H1 (cell line): ENCODE results near the gene ASB11. TPM values are rescaled to one million over a fixed set of nuclear protein-coding genes. Genes with fewer than 3 reads are reported as not detected.

Experiments
- CTCF ChIA-PET: fragments of 300-600 bp; sonication (Branson Sonifier 250); formaldehyde crosslinking; loops from one replicate; lab custom pipeline; 2021; ENCODE audit not compliant: partially characterized antibody; lab: Charles Lee
- POLR2A ChIA-PET: fragments of 300-600 bp; sonication (Branson Sonifier 250); formaldehyde crosslinking; loops from one replicate; lab custom pipeline; 2021; ENCODE audit warnings: inconsistent platforms; ENCODE audit not compliant: partially characterized antibody; lab: Charles Lee
- DNase-seq, 2 experiments: peaks; one replicate each; pipeline versions ENCODE4 v3.0.0 to v3.0.0-alpha.2; 2010 to 2022; ENCODE audit warnings: low spot score in 2 of 2, low read depth in 1 of 2, mixed read lengths in 1 of 2
- FAIRE-seq: peaks from 2 replicates; lab custom pipeline; 2011; peaks lifted over from hg19 to GRCh38; lab: Jason Lieb, UNC
- H2AFZ ChIP-seq: 2 replicates; pipeline ENCODE4 v1.8.1; 2012; ENCODE audit warnings: low read length, inconsistent platforms
- H2AK5ac ChIP-seq: 2 replicates; pipeline ENCODE4 v1.6.1; 2013; ENCODE audit warnings: low read depth, low read length
- H2BK120ac ChIP-seq: replicated peaks from 2 replicates; pipeline ENCODE3; 2013; ENCODE audit warnings: low read depth, low read length, inconsistent platforms
- H2BK12ac ChIP-seq: 2 replicates; pipeline ENCODE4 v1.6.1; 2013; ENCODE audit warnings: low read depth, low read length
- H2BK15ac ChIP-seq: 2 replicates; pipeline ENCODE4 v1.6.1; 2013; ENCODE audit warnings: low read length
- H2BK20ac ChIP-seq: 2 replicates; pipeline ENCODE4 v1.6.1; 2013; ENCODE audit warnings: low read length
- H2BK5ac ChIP-seq: 2 replicates; pipeline ENCODE4 v1.6.1; 2013; ENCODE audit warnings: low read depth, low read length
- H3K14ac ChIP-seq: 2 replicates; pipeline ENCODE4 v1.6.1; 2013; ENCODE audit warnings: inconsistent platforms; ENCODE audit not compliant: insufficient read length
- H3K18ac ChIP-seq: 2 replicates; pipeline ENCODE4 v1.6.1; 2013; ENCODE audit warnings: low read length; ENCODE audit errors: extremely low read depth
- H3K23ac ChIP-seq: 2 replicates; pipeline ENCODE4 v1.6.1; 2013; ENCODE audit warnings: inconsistent platforms; ENCODE audit not compliant: insufficient read length
- H3K23me2 ChIP-seq: 2 replicates; pipeline ENCODE4 v1.6.1; 2013; ENCODE audit warnings: low read depth, low read length
- H3K27ac ChIP-seq: 2 replicates; pipeline ENCODE4 v1.6.1; 2011; ENCODE audit warnings: low read depth, low read length, inconsistent platforms
- H3K27me3 ChIP-seq, 4 experiments: replicated peaks in 1 of 4; 1 replicate in 1 of 4; 2 replicates in 3 of 4; pipeline versions ENCODE4 v1.6.1 to v1.8.1; 2011 to 2013; ENCODE audit warnings: low read length in 3 of 4, mild to moderate bottlenecking in 3 of 4, inconsistent platforms in 2 of 4, mixed read lengths in 2 of 4, moderate library complexity in 1 of 4; ENCODE audit not compliant: control insufficient read depth in 3 of 4, insufficient read depth in 3 of 4; ENCODE audit errors: extremely low read depth in 1 of 4
- H3K36me3 ChIP-seq, 4 experiments: 2 replicates each; pipeline versions ENCODE4 v1.6.1 to v1.8.1; 2011 to 2013; ENCODE audit warnings: mild to moderate bottlenecking in 4 of 4, low read length in 3 of 4, moderate library complexity in 2 of 4, control low read depth in 1 of 4, inconsistent platforms in 1 of 4; ENCODE audit not compliant: insufficient read depth in 4 of 4, control insufficient read depth in 2 of 4
- H3K4ac ChIP-seq: replicated peaks from 2 replicates; pipeline ENCODE3; 2013; ENCODE audit warnings: low read length, low read depth, mixed read lengths, inconsistent platforms; ENCODE audit not compliant: insufficient read length
- H3K4me1 ChIP-seq, 4 experiments: replicated peaks in 1 of 4; 1 replicate in 1 of 4; 2 replicates in 3 of 4; pipeline versions ENCODE4 v1.6.1 to v1.8.1; 2011 to 2013; ENCODE audit warnings: low read length in 3 of 4, inconsistent platforms in 2 of 4, mixed read lengths in 1 of 4; ENCODE audit not compliant: insufficient read depth in 4 of 4, control insufficient read depth in 3 of 4
- H3K4me2 ChIP-seq, 2 experiments: 2 replicates each; pipeline versions ENCODE4 v1.6.1 to v1.8.1; 2011 to 2013; ENCODE audit warnings: low read depth in 2 of 2, low read length in 2 of 2, control low read depth in 1 of 2, inconsistent platforms in 1 of 2, mild to moderate bottlenecking in 1 of 2; ENCODE audit not compliant: insufficient read depth in 1 of 2
- H3K4me3 ChIP-seq, 4 experiments: fragments of 200-600, 300-600 bp in 1 of 4; sonication (generic), shearing (Covaris generic), sonication (Bioruptor Twin) in 1 of 4; 2 replicates each; pipeline versions ENCODE4 v1.5.1 to v1.8.1; 2011 to 2016; ENCODE audit warnings: low read length in 4 of 4, low read depth in 3 of 4, control low read depth in 2 of 4, inconsistent platforms in 2 of 4, mild to moderate bottlenecking in 2 of 4, mixed read lengths in 1 of 4, moderate library complexity in 1 of 4; ENCODE audit not compliant: insufficient read depth in 2 of 4; ENCODE audit errors: extremely low read depth in 1 of 4
- H3K56ac ChIP-seq: replicated peaks from 2 replicates; pipeline ENCODE3; 2013; ENCODE audit warnings: low read depth, mild to moderate bottlenecking, mixed read lengths, low read length, inconsistent platforms; ENCODE audit not compliant: insufficient read length
- H3K79me1 ChIP-seq: 2 replicates; pipeline ENCODE4 v1.6.1; 2013; ENCODE audit warnings: low read depth, low read length, control low read depth
- H3K79me2 ChIP-seq, 2 experiments: 2 replicates each; pipeline versions ENCODE4 v1.6.1 to v1.8.1; 2012 to 2013; ENCODE audit warnings: low read length in 2 of 2, mild to moderate bottlenecking in 2 of 2, inconsistent platforms in 1 of 2; ENCODE audit not compliant: insufficient read depth in 2 of 2, control insufficient read depth in 1 of 2
- H3K9ac ChIP-seq, 4 experiments: replicated peaks in 1 of 4; 1 replicate in 1 of 4; 2 replicates in 3 of 4; pipeline versions ENCODE4 v1.6.1 to v1.8.1; 2011 to 2013; ENCODE audit warnings: low read depth in 3 of 4, low read length in 3 of 4, control low read depth in 2 of 4, mild to moderate bottlenecking in 2 of 4, moderate library complexity in 2 of 4, inconsistent platforms in 1 of 4; ENCODE audit errors: extremely low read depth in 1 of 4
- H3K9me3 ChIP-seq, 2 experiments: 2 replicates each; pipeline versions ENCODE4 v1.6.1 to v1.8.1; 2012 to 2013; ENCODE audit warnings: mild to moderate bottlenecking in 2 of 2, moderate library complexity in 2 of 2, control low read depth in 1 of 2, inconsistent platforms in 1 of 2, low read depth in 1 of 2, low read length in 1 of 2, mixed read lengths in 1 of 2; ENCODE audit not compliant: insufficient read depth in 2 of 2
- H4K20me1 ChIP-seq, 2 experiments: replicated peaks in 1 of 2; 2 replicates each; pipeline versions ENCODE3 to v1.8.1; 2011 to 2013; ENCODE audit warnings: inconsistent platforms in 2 of 2, low read length in 2 of 2, mild to moderate bottlenecking in 1 of 2; ENCODE audit not compliant: insufficient read depth in 2 of 2, control insufficient read depth in 1 of 2
- H4K5ac ChIP-seq: 2 replicates; pipeline ENCODE4 v1.6.1; 2013; ENCODE audit warnings: low read length, low read depth, mixed read lengths, inconsistent platforms; ENCODE audit not compliant: insufficient read length
- H4K8ac ChIP-seq: 2 replicates; pipeline ENCODE4 v1.8.0; 2013; ENCODE audit warnings: mild to moderate bottlenecking, moderate library complexity, low read length, inconsistent platforms; ENCODE audit not compliant: insufficient read depth; ENCODE audit errors: extremely low read depth
- H4K91ac ChIP-seq: replicated peaks from 2 replicates; pipeline ENCODE3; 2013; ENCODE audit warnings: low read length, mixed read lengths, inconsistent platforms; ENCODE audit not compliant: insufficient read length
- BRCA1 ChIP-seq: IDR thresholded peaks from 2 replicates; pipeline ENCODE4 v1.6.1; 2012; ENCODE audit warnings: low read depth, low read length, improper control_type of control experiment
- CEBPB ChIP-seq: IDR thresholded peaks from 2 replicates; pipeline ENCODE4 v1.6.1; 2012; ENCODE audit warnings: low read depth, low read length
- GABPA ChIP-seq: IDR thresholded peaks from 2 replicates; pipeline ENCODE4 v1.6.1; 2011; ENCODE audit warnings: mild to moderate bottlenecking, low read length, moderate library complexity, borderline replicate concordance; ENCODE audit not compliant: insufficient read depth
- KDM1A ChIP-seq: fragments of 200-600, 300-600 bp; sonication (generic); IDR thresholded peaks from 2 replicates; pipeline ENCODE4 v1.7.1; 2016; ENCODE audit warnings: mild to moderate bottlenecking, low read length, borderline replicate concordance
- KDM5A ChIP-seq: fragments of 200-600 bp; IDR thresholded peaks from 2 replicates; pipeline ENCODE4 v1.7.1; 2012; ENCODE audit warnings: mild to moderate bottlenecking, low read length, inconsistent platforms, mixed read lengths
- NRF1 ChIP-seq: IDR thresholded peaks from 2 replicates; pipeline ENCODE4 v1.6.1; 2011; ENCODE audit warnings: mild to moderate bottlenecking, low read depth, low read length, improper control_type of control experiment
- POLR2A ChIP-seq, 2 experiments: IDR thresholded peaks; 1 replicate in 1 of 2; 2 replicates in 1 of 2; pipeline ENCODE4 v1.6.1; 2011; ENCODE audit warnings: low read depth in 2 of 2, low read length in 2 of 2, mild to moderate bottlenecking in 2 of 2; ENCODE audit errors: control extremely low read depth in 1 of 2
- RBBP5 ChIP-seq: IDR thresholded peaks from 2 replicates; pipeline ENCODE4 v1.7.1; 2012; ENCODE audit warnings: low read depth, mild to moderate bottlenecking, inconsistent platforms, low read length, moderate library complexity, borderline replicate concordance
- RXRA ChIP-seq: IDR thresholded peaks from 2 replicates; pipeline ENCODE4 v1.6.1; 2011; ENCODE audit warnings: low read depth, mild to moderate bottlenecking, low read length, moderate library complexity; ENCODE audit not compliant: insufficient read depth
- SP1 ChIP-seq: IDR thresholded peaks from 2 replicates; pipeline ENCODE4 v1.6.1; 2011; ENCODE audit warnings: low read depth, low read length
- SP2 ChIP-seq: IDR thresholded peaks from 2 replicates; pipeline ENCODE4 v1.6.1; 2012; ENCODE audit warnings: mild to moderate bottlenecking, low read length, inconsistent platforms
- SP4 ChIP-seq: IDR thresholded peaks from 2 replicates; pipeline ENCODE4 v1.6.1; 2012; ENCODE audit warnings: low read length, inconsistent platforms
- SUZ12 ChIP-seq: fragments of 200-600 bp; sonication (generic); IDR thresholded peaks from 2 replicates; pipeline ENCODE4 v1.6.1; 2012; ENCODE audit warnings: mild to moderate bottlenecking, inconsistent platforms, low read length, moderate library complexity, mixed read lengths
- TAF7 ChIP-seq: optimal IDR thresholded peaks from 2 replicates; pipeline ENCODE3; 2011; ENCODE audit warnings: low read depth, mild to moderate bottlenecking, inconsistent platforms, low read length, moderate library complexity, borderline replicate concordance
- TEAD4 ChIP-seq: IDR thresholded peaks from 2 replicates; pipeline ENCODE4 v1.6.1; 2012; ENCODE audit warnings: low read depth, low read length, inconsistent platforms, mixed read lengths
- polyA plus RNA-seq, 7 experiments: library from polyadenylated mRNA; depleted of rRNA in 3 of 7; stranded (reverse) in 5 of 7; unstranded in 2 of 7; fragments of >200 nt in 5 of 7; fragments of 200-250 nt in 2 of 7; gene quantifications; 1 replicate in 5 of 7; 2 replicates in 1 of 7; 4 replicates in 1 of 7; pipeline versions ENCODE4 v1.2.1 to v1.2.3, GENCODE V29; 2011 to 2013; ENCODE audit warnings: missing spikeins in 2 of 7, mixed read lengths in 2 of 7
- total RNA-seq: library from RNA; stranded (reverse); fragmentation: NEBNext Ultra II Directional; extraction: Animal tissue kit (Norgen Biotek cat#: 25700); gene quantifications from 2 replicates; pipeline ENCODE4 v1.2.1, GENCODE V29; 2021
- TF ChIP-seq, protein P1 (sequence below): IDR thresholded peaks from 2 replicates; pipeline ENCODE4 v1.6.1; 2011; ENCODE audit warnings: low read depth, mild to moderate bottlenecking, low read length; ENCODE audit not compliant: insufficient read depth
- TF ChIP-seq, protein P2 (sequence below): IDR thresholded peaks from 2 replicates; pipeline ENCODE4 v1.6.1; 2012; ENCODE audit warnings: inconsistent platforms

The ASB11 gene
- total and polyA plus RNA-seq, 2 of the 8 experiments (the other 6 are each of a cell fraction or from before 2014, with no cell fraction given) = not detected

- no peaks in the 10 kb centered on the region for H3K23me2 ChIP-seq
- FAIRE-seq = no peak
- no peak overlapping the region for H2AFZ ChIP-seq
- no peak overlapping the region for H2BK5ac ChIP-seq
- H4K8ac ChIP-seq = no peak overlapping the region
- POLR2A ChIA-PET = no interaction called here
- CTCF ChIA-PET = interaction anchor here (0.7 kb wide), 1 partner anchor 116 kb away, joined by 3 read pairs; no protein-coding TSS in a partner anchor
- no peak overlapping the region for H3K14ac ChIP-seq
- no peak overlapping the region for H2BK12ac ChIP-seq
- H3K4me2 ChIP-seq = no peak overlapping the region
- H4K91ac ChIP-seq = no peak overlapping the region
- H3K27me3 ChIP-seq = no peaks in the 10 kb centered on the region
- no peak overlapping the region for H2AK5ac ChIP-seq
- no peak overlapping the region for H2BK120ac ChIP-seq
- no peaks in the 10 kb centered on the region for H3K36me3 ChIP-seq
- H3K18ac ChIP-seq = no peak overlapping the region
- no peaks in the 10 kb centered on the region for H3K4me1 ChIP-seq
- no peak for DNase-seq
- H2BK20ac ChIP-seq = no peak overlapping the region
- no peaks in the 10 kb centered on the region for H3K79me2 ChIP-seq
- H3K9ac ChIP-seq = no peak overlapping the region
- no peaks in the 10 kb centered on the region for H3K79me1 ChIP-seq
- H4K20me1 ChIP-seq = no peaks in the 10 kb centered on the region
- no peak overlapping the region for H3K23ac ChIP-seq
- H3K4ac ChIP-seq = no peak overlapping the region
- H3K4me3 ChIP-seq = no peak overlapping the region
- no peak overlapping the region for H2BK15ac ChIP-seq
- no peak overlapping the region for H3K27ac ChIP-seq
- no peak overlapping the region for H4K5ac ChIP-seq
- H3K9me3 ChIP-seq = no peaks in the 10 kb centered on the region
- no peak overlapping the region for H3K56ac ChIP-seq
- TF ChIP-seq TEAD4 = no peak
- no peak for TF ChIP-seq SP1
- no peak for TF ChIP-seq SUZ12
- TF ChIP-seq, protein P1, sequence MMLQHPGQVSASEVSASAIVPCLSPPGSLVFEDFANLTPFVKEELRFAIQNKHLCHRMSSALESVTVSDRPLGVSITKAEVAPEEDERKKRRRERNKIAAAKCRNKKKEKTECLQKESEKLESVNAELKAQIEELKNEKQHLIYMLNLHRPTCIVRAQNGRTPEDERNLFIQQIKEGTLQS = no peak
- TF ChIP-seq BRCA1 = no peak
- TF ChIP-seq, protein P2, sequence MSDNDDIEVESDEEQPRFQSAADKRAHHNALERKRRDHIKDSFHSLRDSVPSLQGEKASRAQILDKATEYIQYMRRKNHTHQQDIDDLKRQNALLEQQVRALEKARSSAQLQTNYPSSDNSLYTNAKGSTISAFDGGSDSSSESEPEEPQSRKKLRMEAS = no peak
- no peak for TF ChIP-seq KDM1A
- no peak for TF ChIP-seq GABPA
- no peak for TF ChIP-seq NRF1
- no peak for TF ChIP-seq RXRA
- no peak for TF ChIP-seq KDM5A
- TF ChIP-seq POLR2A (IDR thresholded peaks at IDR 0.05; ENCODE audit: control extremely low read depth in 1 of 2, low read depth in 2 of 2, low read length in 2 of 2) = no peak
- TF ChIP-seq SP2 = no peak
- TF ChIP-seq TAF7 = no peak
- TF ChIP-seq SP4 = no peak
- no peak for TF ChIP-seq CEBPB
- no peak for TF ChIP-seq RBBP5
These were observed 28.7 kb upstream of the ASB11 start for GRCh38 chrX:15344106-15344505.
